HCT116 (cell line): Measurements from ENCODE around the gene TSPAN3. TPM values are rescaled to one million over a fixed set of nuclear protein-coding genes. Genes with fewer than 3 reads are reported as not detected.

ENCODE experiments used
- ATAC-seq: fragments of 200-7000 bp; cut with Tn5 transposase; 2 replicates; pipeline ENCODE4 v1.9.1; 2020; ENCODE audit warnings: mild to moderate bottlenecking, moderate library complexity
- BruUV-seq: library from RNA; stranded (reverse); fragments of 400-500 nt; replicated peaks from 2 replicates; lab custom pipeline; 2021; lab: Mats Ljungman, UMichigan
- CTCF ChIA-PET: fragments of 300-600 bp; sonication (Branson Sonifier 250); formaldehyde crosslinking; loops from one replicate; lab custom pipeline; 2021; ENCODE audit warnings: antibody characterized with exemption; lab: Charles Lee
- POLR2A ChIA-PET: fragments of 300-600, 350-600 bp; sonication (Branson Sonifier 250); formaldehyde crosslinking; loops from one replicate; lab custom pipeline; 2021; ENCODE audit warnings: antibody characterized with exemption; lab: Charles Lee
- RAD21 ChIA-PET, 2 experiments: fragments of 300-600 bp; sonication (Branson Sonifier 250); formaldehyde crosslinking; loops; one replicate each; lab custom pipeline; 2023; ENCODE audit warnings: low total read pairs in 2 of 2; ENCODE audit not compliant: uncharacterized antibody in 2 of 2, unreplicated experiment in 2 of 2, low non-redundant PET in 1 of 2; lab: Charles Lee
- DNase-seq: peaks from one replicate; pipeline ENCODE4 v3.0.0-alpha.2; 2010; ENCODE audit warnings: low read depth, low spot score
- H2AFZ ChIP-seq: fragments of 200-600 bp; shearing (Covaris generic), sonication (generic); 2 replicates; pipeline ENCODE4 v1.6.1; 2017; ENCODE audit warnings: low read depth, mixed run types, mixed read lengths, antibody characterized with exemption, low read length; ENCODE audit not compliant: poor library complexity, severe bottlenecking
- H3K27ac ChIP-seq: 2 replicates; pipeline ENCODE4 v1.5.1; 2012; ENCODE audit warnings: low read depth, low read length
- H3K27me3 ChIP-seq: fragments of 200-600 bp; sonication (generic); 2 replicates; pipeline ENCODE4 v1.6.1; 2016; ENCODE audit warnings: mixed run types, low read length, mixed read lengths; ENCODE audit not compliant: insufficient read depth
- H3K36me3 ChIP-seq, 2 experiments: fragments of 200-500 bp in 1 of 2; fragments of 200-600 bp in 1 of 2; sonication (Bioruptor generic) in 1 of 2; sonication (generic) in 1 of 2; 2 replicates each; pipeline versions ENCODE4 v1.5.1 to v1.6.1; 2014 to 2016; ENCODE audit warnings: low read length in 2 of 2, inconsistent platforms in 1 of 2, mixed read lengths in 1 of 2, mixed run types in 1 of 2; ENCODE audit not compliant: insufficient read depth in 2 of 2, control insufficient read depth in 1 of 2
- H3K4me1 ChIP-seq, 2 experiments: fragments of 200-600 bp in 1 of 2; sonication (generic) in 1 of 2; 2 replicates each; pipeline versions ENCODE4 v1.5.1 to v1.6.1; 2012 to 2017; ENCODE audit warnings: low read length in 2 of 2, inconsistent platforms in 1 of 2, mild to moderate bottlenecking in 1 of 2, mixed read lengths in 1 of 2, mixed run types in 1 of 2, moderate library complexity in 1 of 2; ENCODE audit not compliant: insufficient read depth in 2 of 2, control insufficient read depth in 1 of 2
- H3K4me2 ChIP-seq: fragments of 200-600 bp; sonication (generic); 2 replicates; pipeline ENCODE4 v1.6.1; 2017; ENCODE audit warnings: mixed run types, low read length, mixed read lengths
- H3K4me3 ChIP-seq, 2 experiments: fragments of 200-600 bp in 1 of 2; sonication (generic) in 1 of 2; replicated peaks in 1 of 2; 2 replicates each; pipeline ENCODE4 v1.5.1; 2011 to 2016; ENCODE audit warnings: low read length in 2 of 2, control low read depth in 1 of 2, low read depth in 1 of 2, mild to moderate bottlenecking in 1 of 2, mixed read lengths in 1 of 2, mixed run types in 1 of 2
- H3K79me2 ChIP-seq: fragments of 200-600 bp; sonication (generic); 2 replicates; pipeline ENCODE4 v1.6.1; 2017; ENCODE audit warnings: mild to moderate bottlenecking, mixed run types, low read length, moderate library complexity, mixed read lengths; ENCODE audit not compliant: insufficient read depth
- H3K9ac ChIP-seq: fragments of 200-600 bp; sonication (generic); 2 replicates; pipeline ENCODE4 v1.6.1; 2016; ENCODE audit warnings: low read length, mixed read lengths
- H3K9me2 ChIP-seq: fragments of 200-600 bp; sonication (generic), shearing (Covaris generic); 2 replicates; pipeline ENCODE4 v1.6.1; 2017; ENCODE audit warnings: mixed run types, mild to moderate bottlenecking, moderate library complexity; ENCODE audit not compliant: insufficient read depth
- H3K9me3 ChIP-seq, 2 experiments: fragments of 200-500 bp in 1 of 2; fragments of 200-600 bp in 1 of 2; sonication (Bioruptor generic) in 1 of 2; sonication (generic) in 1 of 2; 2 replicates each; pipeline ENCODE4 v1.6.1; 2014 to 2017; ENCODE audit warnings: low read length in 2 of 2, mixed read lengths in 2 of 2, inconsistent platforms in 1 of 2, low read depth in 1 of 2, mild to moderate bottlenecking in 1 of 2, mixed run types in 1 of 2, moderate library complexity in 1 of 2; ENCODE audit not compliant: control insufficient read depth in 1 of 2, insufficient read depth in 1 of 2
- H4K20me1 ChIP-seq: fragments of 200-600 bp; sonication (generic), shearing (Covaris generic); 2 replicates; pipeline ENCODE4 v1.6.1; 2017; ENCODE audit warnings: mixed run types, mild to moderate bottlenecking, moderate library complexity; ENCODE audit not compliant: insufficient read depth
- CTCF ChIP-seq, 3 experiments: fragments of 200-600 bp in 1 of 3; sonication (generic) in 1 of 3; IDR thresholded peaks in 2 of 3; conservative IDR thresholded peaks in 1 of 3; 2 replicates each; pipeline ENCODE4 v1.5.1; 2012 to 2017; ENCODE audit warnings: low read depth in 2 of 3, low read length in 2 of 3, antibody characterized with exemption in 1 of 3, borderline replicate concordance in 1 of 3, control low read depth in 1 of 3, mild to moderate bottlenecking in 1 of 3, mixed read lengths in 1 of 3, mixed run types in 1 of 3, moderate library complexity in 1 of 3; ENCODE audit not compliant: insufficient read depth in 1 of 3
- POLR2A ChIP-seq: IDR thresholded peaks from 2 replicates; pipeline ENCODE4 v1.7.0; 2011; ENCODE audit warnings: borderline replicate concordance; ENCODE audit not compliant: insufficient read depth, insufficient read length; ENCODE audit errors: extremely low read depth
- TCF7L2 ChIP-seq: IDR thresholded peaks from 2 replicates; pipeline ENCODE4 v1.7.0; 2011; ENCODE audit warnings: borderline replicate concordance, inconsistent platforms; ENCODE audit not compliant: insufficient read depth, insufficient read length; ENCODE audit errors: extremely low read depth
- intact Hi-C: fragments of 100-400 bp; cut with micrococcal nuclease; formaldehyde crosslinking; loops from 2 replicates; pipeline ENCODE4 v1.10.0; 2022
- total RNA-seq: library from RNA; stranded (reverse); gene quantifications from one replicate; pipeline ENCODE4 v1.2.1, GENCODE V29; 2021; ENCODE audit not compliant: unreplicated experiment
- TF ChIP-seq, protein P1 (sequence below): IDR thresholded peaks from 2 replicates; pipeline ENCODE4 v1.6.1; 2012; ENCODE audit warnings: low read depth

TSPAN3 gene
- total RNA-seq, 1 experiment from 2014 or later: 140 TPM

- Histone ChIP-seq H3K27ac (no peak overlapping the region), H3K9me3 (no peaks in the 10 kb centered on the region), H3K4me3 (no peak overlapping the region), H3K27me3 (no peaks in the 10 kb centered on the region), H3K36me3 (no peaks in the 10 kb centered on the region), H3K4me2 (no peak overlapping the region), H4K20me1 (no peaks in the 10 kb centered on the region), H3K79me2 (no peaks in the 10 kb centered on the region), H3K4me1 (no peaks in the 10 kb centered on the region; a peak in 1 of 4 replicates), H2AFZ (no peak overlapping the region), H3K9ac (no peak overlapping the region), H3K9me2 (no peaks in the 10 kb centered on the region)
- TF ChIP-seq POLR2A: no peak
- no peak for TF ChIP-seq TCF7L2
- TF ChIP-seq, protein P1, sequence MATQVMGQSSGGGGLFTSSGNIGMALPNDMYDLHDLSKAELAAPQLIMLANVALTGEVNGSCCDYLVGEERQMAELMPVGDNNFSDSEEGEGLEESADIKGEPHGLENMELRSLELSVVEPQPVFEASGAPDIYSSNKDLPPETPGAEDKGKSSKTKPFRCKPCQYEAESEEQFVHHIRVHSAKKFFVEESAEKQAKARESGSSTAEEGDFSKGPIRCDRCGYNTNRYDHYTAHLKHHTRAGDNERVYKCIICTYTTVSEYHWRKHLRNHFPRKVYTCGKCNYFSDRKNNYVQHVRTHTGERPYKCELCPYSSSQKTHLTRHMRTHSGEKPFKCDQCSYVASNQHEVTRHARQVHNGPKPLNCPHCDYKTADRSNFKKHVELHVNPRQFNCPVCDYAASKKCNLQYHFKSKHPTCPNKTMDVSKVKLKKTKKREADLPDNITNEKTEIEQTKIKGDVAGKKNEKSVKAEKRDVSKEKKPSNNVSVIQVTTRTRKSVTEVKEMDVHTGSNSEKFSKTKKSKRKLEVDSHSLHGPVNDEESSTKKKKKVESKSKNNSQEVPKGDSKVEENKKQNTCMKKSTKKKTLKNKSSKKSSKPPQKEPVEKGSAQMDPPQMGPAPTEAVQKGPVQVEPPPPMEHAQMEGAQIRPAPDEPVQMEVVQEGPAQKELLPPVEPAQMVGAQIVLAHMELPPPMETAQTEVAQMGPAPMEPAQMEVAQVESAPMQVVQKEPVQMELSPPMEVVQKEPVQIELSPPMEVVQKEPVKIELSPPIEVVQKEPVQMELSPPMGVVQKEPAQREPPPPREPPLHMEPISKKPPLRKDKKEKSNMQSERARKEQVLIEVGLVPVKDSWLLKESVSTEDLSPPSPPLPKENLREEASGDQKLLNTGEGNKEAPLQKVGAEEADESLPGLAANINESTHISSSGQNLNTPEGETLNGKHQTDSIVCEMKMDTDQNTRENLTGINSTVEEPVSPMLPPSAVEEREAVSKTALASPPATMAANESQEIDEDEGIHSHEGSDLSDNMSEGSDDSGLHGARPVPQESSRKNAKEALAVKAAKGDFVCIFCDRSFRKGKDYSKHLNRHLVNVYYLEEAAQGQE: no peak
- TF ChIP-seq CTCF (IDR thresholded peaks at IDR 0.05 in 2 of 3, conservative IDR thresholded peaks at IDR 0.05 in 1 of 3; ENCODE audit: borderline replicate concordance in 1 of 3, insufficient read depth in 1 of 3, low read depth in 2 of 3, low read length in 2 of 3): peak in 1 of 3 experiments; percentile 11; a peak in 1 of 6 replicates
- no TSS peak for BruUV-seq
- ChIA-PET POLR2A (interaction anchor here (0.5 kb wide), 1 partner anchor 1107 kb away, joined by 3 read pairs; no protein-coding TSS in a partner anchor), RAD21 (no interaction called here), CTCF (interaction anchor here (0.7 to 0.8 kb wide), 2 partner anchors 10 to 430 kb away, joined by 3 read pairs; no protein-coding TSS in a partner anchor)
- no peak for DNase-seq
- intact Hi-C loops: no loop called here
- ATAC-seq: peak; percentile 57
These were observed 42.1 kb upstream of the TSPAN3 start for GRCh38 chr15:77112838-77113504.
